ENCODE measurements around the gene TTLL13.
"Not testable (repeated sequence)": the region's sequence is repeated elsewhere in the genome, so short reads cannot be mapped to it uniquely, and the experiment has no call there.

Gene TTLL13

DNA sequence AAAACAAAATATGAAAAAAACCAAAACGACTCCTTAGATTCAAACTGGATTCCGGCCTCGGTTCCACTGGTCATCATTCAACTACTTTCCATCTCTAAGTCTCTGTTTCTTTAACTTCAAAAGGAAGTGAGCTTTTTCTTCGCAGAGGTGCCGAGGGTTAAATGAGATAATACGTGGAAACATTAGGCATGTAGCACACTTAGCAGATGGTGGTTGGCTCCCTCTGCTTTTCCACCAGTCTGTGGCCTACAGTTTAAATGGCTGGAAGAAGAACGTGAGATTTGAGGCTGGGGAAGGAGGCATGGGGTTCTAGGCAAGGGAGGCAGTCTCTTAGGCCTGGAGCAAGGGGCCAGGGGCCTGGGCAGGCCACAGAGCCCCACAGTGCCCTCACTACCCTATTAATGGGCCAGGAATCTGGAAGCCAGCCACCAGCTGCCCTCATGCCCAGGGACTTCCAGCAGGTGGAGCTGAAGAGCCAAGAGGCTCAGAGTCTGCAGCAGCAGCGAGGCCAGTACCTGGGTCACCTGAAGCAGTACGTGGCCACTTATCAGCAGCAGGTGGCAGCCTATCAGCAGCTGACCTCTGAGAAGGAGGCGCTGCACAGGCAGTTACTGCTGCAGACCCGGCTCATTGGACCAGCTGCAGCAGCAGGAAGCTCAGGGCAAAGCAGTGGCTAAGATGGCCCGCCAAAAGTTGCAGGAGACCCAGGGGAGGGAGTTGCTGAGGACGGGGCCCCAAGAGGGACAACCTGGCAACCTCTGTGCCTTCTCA is 43.9 kb downstream of the TTLL13 start:
- Histone ChIP-seq H3K9ac (ENCODE audit: low read length) (0 out of 2 replicates have a peak overlapping the region, but pooled peaks have one; percentile 19), H3K4me3 (ENCODE audit: low read length) (peak overlapping the region; percentile 65), H3K4me1 (ENCODE audit: low read length) (peaks cover 41% of the 10 kb centered on the region), H3K4me2 (ENCODE audit: low read length) (peak overlapping the region; percentile 84), H2AFZ (ENCODE audit: low read depth, low read length) (peak overlapping the region; percentile 80)
- not testable (repeated sequence) for H3K36me3 ChIP-seq (replicated peaks; ENCODE audit: low read depth, low read length); H3K27me3 ChIP-seq (ENCODE audit: low read depth, low read length); H3K27ac ChIP-seq (ENCODE audit: low read length); H4K20me1 ChIP-seq (ENCODE audit: insufficient read depth, low read length); H3K79me2 ChIP-seq (ENCODE audit: low read length); H3K9me3 ChIP-seq (ENCODE audit: insufficient read depth, low read length)
- TF ChIP-seq, protein P1, sequence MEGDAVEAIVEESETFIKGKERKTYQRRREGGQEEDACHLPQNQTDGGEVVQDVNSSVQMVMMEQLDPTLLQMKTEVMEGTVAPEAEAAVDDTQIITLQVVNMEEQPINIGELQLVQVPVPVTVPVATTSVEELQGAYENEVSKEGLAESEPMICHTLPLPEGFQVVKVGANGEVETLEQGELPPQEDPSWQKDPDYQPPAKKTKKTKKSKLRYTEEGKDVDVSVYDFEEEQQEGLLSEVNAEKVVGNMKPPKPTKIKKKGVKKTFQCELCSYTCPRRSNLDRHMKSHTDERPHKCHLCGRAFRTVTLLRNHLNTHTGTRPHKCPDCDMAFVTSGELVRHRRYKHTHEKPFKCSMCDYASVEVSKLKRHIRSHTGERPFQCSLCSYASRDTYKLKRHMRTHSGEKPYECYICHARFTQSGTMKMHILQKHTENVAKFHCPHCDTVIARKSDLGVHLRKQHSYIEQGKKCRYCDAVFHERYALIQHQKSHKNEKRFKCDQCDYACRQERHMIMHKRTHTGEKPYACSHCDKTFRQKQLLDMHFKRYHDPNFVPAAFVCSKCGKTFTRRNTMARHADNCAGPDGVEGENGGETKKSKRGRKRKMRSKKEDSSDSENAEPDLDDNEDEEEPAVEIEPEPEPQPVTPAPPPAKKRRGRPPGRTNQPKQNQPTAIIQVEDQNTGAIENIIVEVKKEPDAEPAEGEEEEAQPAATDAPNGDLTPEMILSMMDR (IDR thresholded peaks at IDR 0.05; ENCODE audit: low read depth, low read length): peak; percentile 73

DNA sequence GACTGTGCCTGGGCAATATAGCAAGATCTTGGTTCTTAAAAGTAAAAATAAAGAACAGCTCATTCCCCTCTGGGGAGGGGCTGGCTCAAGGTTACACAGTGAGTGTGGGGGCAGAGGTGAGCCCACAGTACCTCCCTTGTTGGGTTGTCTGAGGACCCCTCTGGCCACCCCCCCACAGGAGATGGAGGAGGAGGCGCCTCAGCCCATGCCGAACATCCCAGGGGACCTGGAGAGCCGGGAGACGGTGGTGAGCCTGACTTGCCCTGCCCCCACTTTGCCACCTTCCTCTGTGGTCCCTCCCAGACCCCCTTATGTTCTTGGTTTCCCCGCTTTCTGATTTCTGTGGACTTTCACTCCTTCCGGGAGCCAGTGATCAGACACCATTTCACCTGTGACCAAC is 44.8 kb downstream of the TTLL13 start:
- H3K79me2 ChIP-seq (ENCODE audit: low read length): no peaks in the 10 kb centered on the region
- no peak overlapping the region for H3K9ac ChIP-seq (ENCODE audit: low read length)
- H3K36me3 ChIP-seq (replicated peaks; ENCODE audit: low read depth, low read length): no peaks in the 10 kb centered on the region
- H3K27me3 ChIP-seq (ENCODE audit: low read depth, low read length): no peaks in the 10 kb centered on the region
- H3K4me2 ChIP-seq (ENCODE audit: low read length): peak overlapping the region; percentile 84
- H2AFZ ChIP-seq (ENCODE audit: low read depth, low read length): no peak overlapping the region
- no peaks in the 10 kb centered on the region for H3K9me3 ChIP-seq (ENCODE audit: insufficient read depth, low read length)
- no peak overlapping the region for H3K27ac ChIP-seq (ENCODE audit: low read length)
- peaks cover 41% of the 10 kb centered on the region for H3K4me1 ChIP-seq (ENCODE audit: low read length)
- TF ChIP-seq, protein P1 (IDR thresholded peaks at IDR 0.05; ENCODE audit: low read depth, low read length): no peak
- no peak for TF ChIP-seq EZH2phosphoT487 (IDR thresholded peaks at IDR 0.05; ENCODE audit: low read depth)
- H4K20me1 ChIP-seq (ENCODE audit: insufficient read depth, low read length): no peaks in the 10 kb centered on the region
- H3K4me3 ChIP-seq (ENCODE audit: low read length): peak overlapping the region; percentile 71; the same call in 1 of the 2 replicates

DNA sequence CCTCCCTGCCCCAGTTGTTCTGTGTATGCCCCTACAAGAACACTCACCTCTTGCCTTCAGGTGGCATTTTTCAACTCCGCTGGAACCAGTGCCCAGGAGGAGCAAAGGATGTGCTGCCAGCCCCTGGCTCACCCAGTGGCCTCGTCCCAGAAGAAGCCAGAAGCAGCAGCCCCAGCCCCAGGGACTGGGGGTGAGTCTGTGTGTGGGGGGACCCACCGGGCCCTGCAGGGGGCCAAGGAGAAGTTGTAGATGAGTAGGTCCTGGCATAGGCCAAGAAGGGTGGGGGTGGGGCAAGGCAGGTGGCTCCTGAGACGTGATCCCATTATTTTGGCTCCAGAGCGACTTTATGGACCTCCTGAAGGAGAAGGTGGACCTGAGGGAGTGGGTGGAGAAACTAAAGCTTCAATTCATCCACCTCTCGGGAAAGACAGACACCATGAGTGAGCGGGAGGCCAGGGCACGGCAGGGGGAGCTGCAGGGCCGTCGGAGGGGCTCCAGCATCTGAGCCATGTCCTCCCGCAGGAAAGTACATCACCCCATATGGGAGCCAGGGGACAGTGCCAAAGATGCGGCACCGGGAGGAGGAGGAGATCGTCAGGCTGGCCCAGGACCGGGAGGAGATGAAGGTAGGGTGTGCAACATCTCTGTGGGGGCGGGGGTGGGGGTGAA is 45.4 kb downstream of the TTLL13 start:
- peaks cover 41% of the 10 kb centered on the region for H3K4me1 ChIP-seq (ENCODE audit: low read length)
- peak overlapping the region; percentile 12 for H2AFZ ChIP-seq (ENCODE audit: low read depth, low read length)
- no peaks in the 10 kb centered on the region for H3K36me3 ChIP-seq (replicated peaks; ENCODE audit: low read depth, low read length)
- no peaks in the 10 kb centered on the region for H3K79me2 ChIP-seq (ENCODE audit: low read length)
- peak overlapping the region; percentile 71 for H3K4me3 ChIP-seq (ENCODE audit: low read length)
- H3K9me3 ChIP-seq (ENCODE audit: insufficient read depth, low read length): no peaks in the 10 kb centered on the region
- no peak for TF ChIP-seq EZH2phosphoT487 (IDR thresholded peaks at IDR 0.05; ENCODE audit: low read depth)
- TF ChIP-seq, protein P1 (IDR thresholded peaks at IDR 0.05; ENCODE audit: low read depth, low read length): peak; percentile 59
- H3K4me2 ChIP-seq (ENCODE audit: low read length): peak overlapping the region; percentile 84
- peak overlapping the region; percentile 25; the same call in 1 of the 2 replicates for H3K9ac ChIP-seq (ENCODE audit: low read length)
- no peaks in the 10 kb centered on the region for H4K20me1 ChIP-seq (ENCODE audit: insufficient read depth, low read length)
- no peak overlapping the region for H3K27ac ChIP-seq (ENCODE audit: low read length)
- no peaks in the 10 kb centered on the region for H3K27me3 ChIP-seq (ENCODE audit: low read depth, low read length)

DNA sequence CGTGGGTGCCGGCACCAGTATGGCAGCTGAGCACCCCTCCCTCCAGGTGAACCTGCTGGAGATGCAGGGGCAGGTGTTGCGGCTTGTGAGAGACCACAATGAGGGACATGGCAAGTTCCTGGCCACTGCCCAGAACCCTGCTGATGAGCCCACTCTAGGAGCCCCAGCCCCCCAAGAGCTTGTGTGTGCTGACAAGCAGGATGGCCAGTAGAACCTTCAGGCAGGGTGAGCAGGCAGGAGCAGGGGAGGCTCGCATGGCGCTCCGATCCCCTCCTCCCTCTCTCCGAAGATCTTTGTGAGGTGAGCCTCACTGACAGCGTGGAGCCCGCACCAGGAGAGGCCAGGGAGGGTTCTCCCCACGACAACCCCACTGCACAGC is 45.9 kb downstream of the TTLL13 start:
- TF ChIP-seq, protein P1 (IDR thresholded peaks at IDR 0.05; ENCODE audit: low read depth, low read length): no peak
- TF ChIP-seq EZH2phosphoT487 (IDR thresholded peaks at IDR 0.05; ENCODE audit: low read depth): no peak
- H3K4me2 ChIP-seq (ENCODE audit: low read length): peak overlapping the region; percentile 84

DNA sequence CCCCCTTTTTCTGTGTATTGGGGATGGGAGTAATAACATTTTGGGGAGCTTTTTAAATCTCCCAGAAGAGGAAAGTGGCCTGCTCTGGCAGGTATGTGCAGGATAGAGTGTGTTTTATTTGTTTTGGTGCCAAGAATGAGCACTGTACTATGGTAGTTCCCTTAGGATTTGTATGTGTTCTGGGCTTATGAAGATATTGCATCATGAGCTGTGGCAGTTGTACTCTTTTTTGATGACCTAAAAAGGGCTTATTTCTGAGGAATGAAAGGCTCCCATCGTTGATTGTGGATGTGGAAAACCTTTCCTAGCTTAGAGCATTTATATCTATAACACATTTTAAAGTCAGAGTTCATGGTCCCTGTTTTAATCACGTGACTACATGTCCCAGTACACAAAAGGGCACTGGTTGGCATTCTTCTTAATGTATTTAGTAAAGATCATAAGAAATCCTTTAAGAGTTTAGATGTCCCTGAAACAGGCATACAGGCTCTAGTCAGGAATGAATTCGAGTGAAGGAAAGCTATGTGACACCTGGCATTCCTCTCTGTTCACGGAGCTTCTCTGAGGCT is 47.0 kb downstream of the TTLL13 start:
- H3K27me3 ChIP-seq (ENCODE audit: low read depth, low read length); H3K36me3 ChIP-seq (replicated peaks; ENCODE audit: low read depth, low read length); H3K9ac ChIP-seq (ENCODE audit: low read length); H3K4me3 ChIP-seq (ENCODE audit: low read length); H3K9me3 ChIP-seq (ENCODE audit: insufficient read depth, low read length); H2AFZ ChIP-seq (ENCODE audit: low read depth, low read length); H3K27ac ChIP-seq (ENCODE audit: low read length); H3K79me2 ChIP-seq (ENCODE audit: low read length); H4K20me1 ChIP-seq (ENCODE audit: insufficient read depth, low read length): not testable (repeated sequence)
- peaks cover 44% of the 10 kb centered on the region for H3K4me1 ChIP-seq (ENCODE audit: low read length)
- H3K4me2 ChIP-seq (ENCODE audit: low read length): peak overlapping the region; percentile 84

More for the DNA sequence above, 45.9 kb downstream of the TTLL13 start:
- Histone ChIP-seq H4K20me1 (ENCODE audit: insufficient read depth, low read length) (no peaks in the 10 kb centered on the region), H3K4me3 (ENCODE audit: low read length) (peak overlapping the region; percentile 71), H3K36me3 (replicated peaks; ENCODE audit: low read depth, low read length) (no peaks in the 10 kb centered on the region), H3K27ac (ENCODE audit: low read length) (no peak overlapping the region), H3K4me1 (ENCODE audit: low read length) (peaks cover 41% of the 10 kb centered on the region), H3K9ac (ENCODE audit: low read length) (peak overlapping the region; percentile 25; the same call in 1 of the 2 replicates), H2AFZ (ENCODE audit: low read depth, low read length) (peak overlapping the region; percentile 12), H3K9me3 (ENCODE audit: insufficient read depth, low read length) (no peaks in the 10 kb centered on the region), H3K27me3 (ENCODE audit: low read depth, low read length) (no peaks in the 10 kb centered on the region), H3K79me2 (ENCODE audit: low read length) (no peaks in the 10 kb centered on the region)

Measured in OCI-LY3 (cell line).